ENCODE data around the gene HKDC1. TPM values are rescaled to one million over a fixed set of nuclear protein-coding genes. Genes with fewer than 3 reads are reported as not detected.

HKDC1 gene
- total and polyA plus RNA-seq, 10 of the 15 experiments (the other 5 are each of a cell fraction or from before 2014, with no cell fraction given) = 0.04 to 0.34 (median 0.13) TPM; not detected in 5

DNA sequence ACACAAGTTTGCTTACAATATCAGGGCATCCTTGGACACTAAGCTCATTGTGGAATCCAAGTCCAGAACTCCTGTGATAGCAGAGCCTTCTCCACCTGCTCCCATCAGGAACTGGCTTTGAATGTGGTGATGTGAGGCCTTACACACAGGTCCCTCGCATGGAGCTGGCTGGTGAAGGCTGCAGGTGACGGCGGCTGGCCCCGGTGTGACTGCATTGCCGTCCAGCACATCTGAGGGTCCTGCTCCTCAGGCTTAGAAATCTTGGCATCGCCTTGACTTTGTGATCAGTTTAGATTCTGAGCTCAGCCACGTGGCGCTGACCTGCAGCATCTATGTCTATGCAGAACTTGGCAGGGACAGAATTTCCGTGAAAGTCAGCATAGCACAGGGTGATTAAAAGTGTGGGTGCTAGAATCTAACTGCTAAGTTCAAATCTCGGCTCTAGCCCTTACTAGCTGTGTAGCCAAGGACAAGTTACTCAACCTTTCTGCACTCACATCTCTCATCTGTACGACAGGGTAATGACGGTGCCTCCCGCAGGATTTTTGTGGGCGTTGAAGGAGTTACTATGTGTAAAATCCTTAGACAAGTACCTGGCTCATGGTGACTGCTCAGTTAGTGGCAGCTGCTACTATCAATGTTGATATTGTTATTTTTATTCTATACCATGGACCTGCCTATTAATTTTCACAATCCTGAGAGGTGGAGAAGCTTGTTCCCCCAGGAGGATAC, 26.6 kb downstream of the HKDC1 start (continued):
- TF ChIP-seq, protein P1, sequence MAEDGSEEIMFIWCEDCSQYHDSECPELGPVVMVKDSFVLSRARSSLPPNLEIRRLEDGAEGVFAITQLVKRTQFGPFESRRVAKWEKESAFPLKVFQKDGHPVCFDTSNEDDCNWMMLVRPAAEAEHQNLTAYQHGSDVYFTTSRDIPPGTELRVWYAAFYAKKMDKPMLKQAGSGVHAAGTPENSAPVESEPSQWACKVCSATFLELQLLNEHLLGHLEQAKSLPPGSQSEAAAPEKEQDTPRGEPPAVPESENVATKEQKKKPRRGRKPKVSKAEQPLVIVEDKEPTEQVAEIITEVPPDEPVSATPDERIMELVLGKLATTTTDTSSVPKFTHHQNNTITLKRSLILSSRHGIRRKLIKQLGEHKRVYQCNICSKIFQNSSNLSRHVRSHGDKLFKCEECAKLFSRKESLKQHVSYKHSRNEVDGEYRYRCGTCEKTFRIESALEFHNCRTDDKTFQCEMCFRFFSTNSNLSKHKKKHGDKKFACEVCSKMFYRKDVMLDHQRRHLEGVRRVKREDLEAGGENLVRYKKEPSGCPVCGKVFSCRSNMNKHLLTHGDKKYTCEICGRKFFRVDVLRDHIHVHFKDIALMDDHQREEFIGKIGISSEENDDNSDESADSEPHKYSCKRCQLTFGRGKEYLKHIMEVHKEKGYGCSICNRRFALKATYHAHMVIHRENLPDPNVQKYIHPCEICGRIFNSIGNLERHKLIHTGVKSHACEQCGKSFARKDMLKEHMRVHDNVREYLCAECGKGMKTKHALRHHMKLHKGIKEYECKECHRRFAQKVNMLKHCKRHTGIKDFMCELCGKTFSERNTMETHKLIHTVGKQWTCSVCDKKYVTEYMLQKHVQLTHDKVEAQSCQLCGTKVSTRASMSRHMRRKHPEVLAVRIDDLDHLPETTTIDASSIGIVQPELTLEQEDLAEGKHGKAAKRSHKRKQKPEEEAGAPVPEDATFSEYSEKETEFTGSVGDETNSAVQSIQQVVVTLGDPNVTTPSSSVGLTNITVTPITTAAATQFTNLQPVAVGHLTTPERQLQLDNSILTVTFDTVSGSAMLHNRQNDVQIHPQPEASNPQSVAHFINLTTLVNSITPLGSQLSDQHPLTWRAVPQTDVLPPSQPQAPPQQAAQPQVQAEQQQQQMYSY (CRISPR knock-in tag; IDR thresholded peaks at IDR 0.05) = no peak
- no peak for TF ChIP-seq MTA2 (IDR thresholded peaks at IDR 0.05; ENCODE audit: low read depth)
- no peak for TF ChIP-seq SUPT20H (IDR thresholded peaks at IDR 0.05; ENCODE audit: borderline replicate concordance, control insufficient read depth, low read depth, low read length)

DNA sequence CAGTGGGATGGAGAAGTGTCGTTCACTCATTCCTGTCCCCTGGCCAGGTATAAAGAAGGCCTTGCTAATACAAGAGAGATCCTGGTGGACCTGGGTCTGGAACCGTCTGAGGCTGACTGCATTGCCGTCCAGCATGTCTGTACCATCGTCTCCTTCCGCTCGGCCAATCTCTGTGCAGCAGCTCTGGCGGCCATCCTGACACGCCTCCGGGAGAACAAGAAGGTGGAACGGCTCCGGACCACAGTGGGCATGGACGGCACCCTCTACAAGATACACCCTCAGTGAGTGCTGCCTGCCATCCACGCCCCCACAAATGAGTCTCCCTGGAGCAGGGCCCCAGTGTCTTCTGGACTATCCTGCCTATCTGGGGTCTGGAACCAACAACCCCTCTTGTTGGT, 27.2 kb downstream of the HKDC1 start:
- H3K9ac ChIP-seq (ENCODE audit: control insufficient read depth, insufficient read depth, low read length) = no peak overlapping the region
- H3K9me3 ChIP-seq (replicated peaks; ENCODE audit: control insufficient read depth, insufficient read depth, low read length) = no peaks in the 10 kb centered on the region; the same call in 2 of the 3 replicates
- ChIA-PET SMC1A (ENCODE audit: uncharacterized antibody, unreplicated experiment) (interaction anchor here (1.3 to 1.5 kb wide), 2 partner anchors 16 to 31 kb away, joined by 3 to 4 read pairs; partner anchors contain the start of gene HK1), POLR2A (no interaction called here), CTCF (interaction anchor here (2.5 kb wide), 1 partner anchor 145 kb away, joined by 7 read pairs; no protein-coding TSS in a partner anchor), RAD21 (ENCODE audit: unreplicated experiment) (no interaction called here)
- no peak overlapping the region for H3K27ac ChIP-seq (ENCODE audit: control insufficient read depth, insufficient read depth)
- H3K27me3 ChIP-seq (replicated peaks in 1 of 2; ENCODE audit: control insufficient read depth in 2 of 2, insufficient read depth in 2 of 2, low read length in 1 of 2) = no peaks in the 10 kb centered on the region
- no peaks in the 10 kb centered on the region for H3K36me3 ChIP-seq (ENCODE audit: control insufficient read depth in 2 of 2, insufficient read depth in 2 of 2, low read length in 1 of 2)
- DNase-seq (ENCODE audit: low read depth, low spot score) (no peak), ATAC-seq (no peak), FAIRE-seq (no peak)
- TF ChIP-seq EP300 (IDR thresholded peaks at IDR 0.05; ENCODE audit: borderline replicate concordance in 1 of 2, control insufficient read depth in 1 of 2, low read depth in 2 of 2, low read length in 2 of 2) = no peak
- no peak for TF ChIP-seq FOXM1 (IDR thresholded peaks at IDR 0.05; ENCODE audit: low read depth, low read length)
- 59% methylated on average over 13 of the region's 13 CpGs for WGBS (ENCODE audit: insufficient coverage, insufficient replicate concordance, low lambda C conversion rate, missing lambda C conversion rate)
- no peak overlapping the region for H3K4me2 ChIP-seq (ENCODE audit: control insufficient read depth, insufficient read depth)
- intact Hi-C loops (cut with micrococcal nuclease; ENCODE audit: unreplicated experiment) (no loop called here), in situ Hi-C loops (cut with MboI) (no loop called here)
- H3K4me3 ChIP-seq = no peak overlapping the region
- no peak overlapping the region for H2AFZ ChIP-seq (ENCODE audit: control insufficient read depth, low read depth, low read length)
- no peaks in the 10 kb centered on the region for H4K20me1 ChIP-seq (ENCODE audit: control insufficient read depth, insufficient read depth)
- H3K4me1 ChIP-seq (ENCODE audit: control insufficient read depth, insufficient read depth, low read length) = no peaks in the 10 kb centered on the region
- H3K79me2 ChIP-seq (ENCODE audit: control insufficient read depth, insufficient read depth, low read length) = no peaks in the 10 kb centered on the region
- no TSS peak for BruUV-seq (replicated peaks)

Measured in GM12878 (cell line).